HG02981 (cell line): ENCODE measurements around the gene PTPRF.

Source experiments
- ATAC-seq: cut with Tn5 transposase; IDR thresholded peaks from one replicate; pipeline ENCODE4 v1.9.1; 2021; ENCODE audit warnings: mild to moderate bottlenecking, moderate library complexity; ENCODE audit not compliant: unreplicated experiment

The PTPRF gene

GRCh38 chr1:43653339-43653738 is 122.7 kb downstream of the PTPRF start:
- ATAC-seq = no peak

GRCh38 chr1:43653893-43654292 is 123.2 kb downstream of the PTPRF start:
- ATAC-seq = no peak

- no peak for ATAC-seq
These were observed 125.3 kb downstream of the PTPRF start for GRCh38 chr1:43655953-43656352.

- no peak for ATAC-seq
These were observed 128.8 kb downstream of the PTPRF start for GRCh38 chr1:43659212-43660166.

GRCh38 chr1:43660355-43660754 is 129.7 kb downstream of the PTPRF start:
- ATAC-seq = no peak

- ATAC-seq = no peak
These were observed 133.7 kb downstream of the PTPRF start for GRCh38 chr1:43664369-43664768.

GRCh38 chr1:43666608-43667007 is 135.9 kb downstream of the PTPRF start:
- ATAC-seq = no peak

- no peak for ATAC-seq
These were observed 138.3 kb downstream of the PTPRF start for GRCh38 chr1:43668956-43669355.

GRCh38 chr1:43669878-43670277 is 139.2 kb downstream of the PTPRF start:
- ATAC-seq = no peak

- no peak for ATAC-seq
These were observed 140.5 kb downstream of the PTPRF start for GRCh38 chr1:43671193-43671592.

GRCh38 chr1:43671626-43672330 is 141.1 kb downstream of the PTPRF start:
- ATAC-seq = no peak

GRCh38 chr1:43673261-43673660 is 142.6 kb downstream of the PTPRF start:
- ATAC-seq = no peak
